Activated CD8-positive, alpha-beta memory T cell treated with anti-CD3 and anti-CD28 coated beads for 48 hours (primary cell): ENCODE results near the gene SLC14A1.

ENCODE experiments used
- DNase-seq, 3 experiments: peaks; one replicate each; pipeline ENCODE4 v3.0.0-alpha.2; 2020; ENCODE audit warnings: low read depth in 2 of 3, low spot score in 2 of 3

Gene SLC14A1

DNA sequence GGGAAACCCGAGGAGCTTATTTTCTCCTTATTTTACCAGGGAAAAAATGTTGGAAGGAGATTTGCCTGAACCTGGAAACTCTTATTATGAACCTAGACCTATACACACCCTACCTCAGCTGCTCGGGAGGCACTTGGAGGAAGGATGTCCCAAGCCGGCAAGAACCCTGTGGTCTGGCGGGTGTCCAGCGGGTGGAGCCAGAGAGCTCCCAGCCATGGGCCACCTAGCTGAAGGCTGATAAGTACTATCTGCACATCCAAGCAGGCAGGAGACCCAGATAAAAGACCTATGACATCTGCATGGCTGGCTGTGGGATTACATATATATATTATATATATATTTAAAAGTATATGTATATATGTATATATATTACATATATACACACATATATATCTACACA, 1.1 kb upstream of the SLC14A1 start:
- peak; percentile 30 to 59 (median 48) for DNase-seq

DNA sequence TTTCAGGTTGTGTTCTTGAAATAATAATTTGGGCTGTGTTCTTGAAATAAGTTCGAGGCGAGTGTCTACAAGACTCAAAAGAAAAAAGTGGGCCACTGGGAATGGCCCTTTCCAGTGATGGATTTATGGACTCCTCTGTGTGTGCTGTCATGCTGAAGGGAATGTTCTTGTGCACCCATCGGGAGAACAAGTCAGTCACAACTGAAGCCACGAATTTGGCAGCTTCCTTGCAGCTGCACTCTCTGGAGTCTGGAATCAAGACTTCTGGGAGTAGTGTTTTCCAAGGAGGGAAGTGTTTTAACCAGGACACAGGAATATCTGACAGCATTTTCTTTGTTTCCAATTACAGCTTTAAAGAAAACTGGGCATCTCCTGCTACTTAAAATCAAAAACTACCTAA, 620 bp downstream of the SLC14A1 start:
- no peak for DNase-seq

DNA sequence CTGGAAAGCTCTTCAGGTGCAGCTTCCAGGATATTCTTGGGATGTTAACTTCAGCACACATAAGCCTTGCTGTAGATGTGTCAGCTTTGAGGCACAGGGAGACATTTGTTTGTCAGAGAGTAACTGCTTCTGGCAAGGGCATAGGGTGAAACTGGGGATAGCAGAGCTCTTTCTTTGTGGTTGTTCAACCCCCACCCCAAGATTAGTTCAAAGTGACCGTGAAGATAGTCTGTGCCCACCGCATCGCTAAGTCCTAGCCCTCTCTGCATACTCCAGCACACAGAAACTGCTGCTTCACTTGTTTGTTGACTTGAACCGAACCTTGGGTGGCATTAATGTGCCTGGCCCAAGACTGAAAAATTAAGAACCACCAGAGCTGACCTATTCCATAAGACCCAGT, 1.4 kb downstream of the SLC14A1 start:
- DNase-seq = no peak

DNA sequence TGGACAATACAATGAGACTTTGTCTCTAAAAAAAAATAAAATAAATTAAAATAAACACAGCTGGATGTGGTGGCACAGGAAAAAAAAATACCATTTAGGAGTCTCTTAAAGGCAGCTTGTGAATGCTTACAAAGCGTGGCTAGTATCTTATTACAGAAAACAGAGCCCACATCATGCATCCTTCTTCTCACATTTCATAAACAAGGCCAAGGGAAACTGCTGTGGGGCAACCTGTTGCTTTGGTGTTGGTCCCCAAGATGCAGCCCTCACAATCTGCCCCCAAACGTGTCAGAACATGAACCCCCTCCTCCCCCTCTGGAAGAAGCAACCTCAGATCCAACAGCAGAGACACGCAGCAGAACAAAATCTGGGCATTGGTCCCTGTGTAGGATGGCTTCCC, 2.6 kb downstream of the SLC14A1 start:
- DNase-seq = no peak

DNA sequence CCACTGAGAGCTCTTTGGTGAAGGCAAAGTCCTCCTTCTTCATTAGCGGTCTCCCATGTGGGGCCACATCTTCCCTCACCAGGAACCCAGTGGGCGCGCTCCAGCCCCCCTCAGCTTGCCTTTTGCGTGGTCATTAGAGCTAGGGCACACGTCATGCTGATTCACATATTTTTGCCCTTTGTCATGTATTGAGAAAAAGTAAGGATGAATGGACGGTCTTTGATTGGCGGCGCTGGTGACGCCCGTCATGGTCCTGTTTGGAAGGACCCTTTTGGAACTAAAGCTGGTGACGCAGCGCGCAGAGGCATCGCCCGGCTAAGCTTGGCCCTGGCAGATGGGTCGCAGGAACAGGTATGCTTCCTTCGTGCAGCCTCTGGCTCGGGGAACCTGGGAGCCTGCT, 3.1 kb downstream of the SLC14A1 start:
- no peak for DNase-seq

DNA sequence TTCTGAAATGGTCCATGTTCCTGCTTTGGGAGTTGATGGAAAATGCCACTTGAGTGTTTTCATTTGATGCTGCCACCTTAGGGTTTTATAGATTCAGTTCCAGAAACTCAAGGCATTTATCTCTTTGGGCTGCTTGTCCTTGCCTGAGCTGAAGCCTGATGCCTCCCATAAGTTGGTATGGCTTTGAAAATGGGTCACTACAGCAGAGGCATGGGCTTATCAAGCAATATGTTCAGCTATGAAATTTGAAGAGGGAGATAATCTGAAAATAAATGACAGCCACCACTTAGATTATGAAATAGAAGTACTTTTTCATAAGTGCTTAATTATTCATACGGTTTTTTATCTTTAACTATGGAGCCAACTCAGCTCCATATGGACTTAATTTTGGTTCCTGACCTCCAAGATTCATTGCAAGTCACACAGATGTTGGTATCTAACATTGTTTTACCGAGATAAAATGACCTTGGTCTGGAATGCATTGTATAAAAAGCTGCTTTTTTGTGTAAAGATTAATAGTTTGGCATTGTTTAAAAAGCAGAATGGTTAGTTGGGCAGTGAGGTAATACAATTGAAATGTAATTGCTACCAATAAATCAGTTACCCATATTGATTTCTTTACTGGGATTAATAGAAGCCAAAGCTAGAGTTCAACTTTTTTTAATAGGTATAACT, 4.5 kb downstream of the SLC14A1 start:
- DNase-seq = no peak

DNA sequence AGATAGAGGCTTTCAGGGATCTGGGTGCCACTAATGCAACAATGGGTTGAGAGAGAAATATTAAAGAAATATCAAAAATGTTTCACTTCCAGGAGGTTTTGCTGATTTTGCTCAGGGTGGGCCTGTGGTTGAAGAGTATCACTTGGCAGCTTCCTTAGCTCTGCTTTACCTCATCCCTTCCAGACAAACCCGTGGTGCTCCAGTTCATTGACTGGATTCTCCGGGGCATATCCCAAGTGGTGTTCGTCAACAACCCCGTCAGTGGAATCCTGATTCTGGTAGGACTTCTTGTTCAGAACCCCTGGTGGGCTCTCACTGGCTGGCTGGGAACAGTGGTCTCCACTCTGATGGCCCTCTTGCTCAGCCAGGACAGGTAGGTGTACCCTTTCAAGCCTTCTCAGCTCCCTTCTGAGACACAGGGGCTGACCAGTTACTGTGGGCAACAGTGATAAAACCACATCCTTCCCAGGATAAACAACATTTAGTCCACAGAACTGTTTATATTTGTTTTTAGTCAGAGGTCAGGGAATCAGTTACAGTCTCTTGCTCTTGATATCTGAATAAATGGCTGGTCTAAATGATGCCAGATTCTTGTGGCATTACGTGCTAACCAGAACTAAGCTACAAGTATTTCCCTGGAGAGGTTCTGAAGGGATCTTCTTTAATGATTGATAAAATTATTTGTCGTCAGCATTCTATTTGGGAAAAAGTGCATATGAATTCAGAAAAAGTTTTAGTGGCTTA, 7.0 kb downstream of the SLC14A1 start:
- DNase-seq = no peak

DNA sequence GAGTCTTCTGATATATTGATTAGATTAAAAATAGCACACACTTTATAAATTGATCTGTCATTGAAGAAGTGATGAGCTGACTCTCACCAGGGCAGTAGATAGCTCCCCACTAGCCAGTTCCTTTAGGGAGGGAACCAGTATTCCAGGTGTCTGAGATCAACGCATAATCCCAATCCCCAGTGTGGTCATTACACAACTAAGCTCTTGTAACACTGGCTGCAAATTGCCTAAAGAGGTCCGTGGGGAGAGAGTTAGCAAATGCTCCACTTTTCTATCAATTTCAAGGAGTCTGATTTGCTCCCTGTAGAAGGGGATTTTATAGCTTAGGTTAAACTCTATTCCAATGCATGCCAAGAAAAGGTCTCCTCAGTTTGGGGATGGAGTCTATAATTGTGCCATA, 7.7 kb downstream of the SLC14A1 start:
- no peak for DNase-seq

DNA sequence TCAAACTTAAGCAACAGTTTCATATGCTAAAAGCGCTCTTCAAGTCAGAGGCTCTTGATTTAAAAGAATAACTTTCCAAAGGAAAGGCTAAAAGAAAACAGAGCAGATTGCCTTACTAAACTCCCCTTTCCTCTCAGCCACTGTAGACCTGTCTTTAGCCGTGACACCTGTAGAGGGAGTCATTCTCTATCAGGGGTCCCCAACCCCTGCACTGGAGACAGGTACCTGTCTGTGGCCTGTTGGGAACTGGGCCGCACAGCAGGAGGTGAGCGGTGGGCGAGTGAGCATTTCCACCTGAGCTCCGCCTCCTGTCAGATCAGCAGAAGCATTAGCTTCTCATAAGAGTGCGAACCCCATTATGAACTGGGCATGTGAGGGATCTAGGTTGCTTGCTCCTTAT, 9.6 kb downstream of the SLC14A1 start:
- no peak for DNase-seq

DNA sequence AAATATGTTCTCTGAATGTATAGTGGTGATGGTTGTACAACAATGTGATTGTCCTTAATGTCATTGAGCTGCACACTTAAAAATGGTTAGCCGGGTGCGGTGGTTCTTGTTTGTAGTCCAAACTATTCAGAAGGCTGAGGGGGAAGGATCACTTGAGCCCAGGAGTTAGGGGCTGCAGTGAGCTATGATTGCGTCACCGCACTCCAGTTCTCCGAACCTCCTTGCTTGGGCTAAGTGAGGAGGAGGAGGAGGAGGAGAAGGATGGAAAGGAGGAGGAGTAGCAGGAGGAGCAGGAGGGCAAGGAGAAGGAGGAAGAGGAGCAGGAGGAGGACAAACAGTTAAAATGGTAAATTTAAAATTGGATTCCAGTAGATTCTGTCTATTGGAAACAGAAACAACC, 10.5 kb downstream of the SLC14A1 start:
- DNase-seq = no peak

DNA sequence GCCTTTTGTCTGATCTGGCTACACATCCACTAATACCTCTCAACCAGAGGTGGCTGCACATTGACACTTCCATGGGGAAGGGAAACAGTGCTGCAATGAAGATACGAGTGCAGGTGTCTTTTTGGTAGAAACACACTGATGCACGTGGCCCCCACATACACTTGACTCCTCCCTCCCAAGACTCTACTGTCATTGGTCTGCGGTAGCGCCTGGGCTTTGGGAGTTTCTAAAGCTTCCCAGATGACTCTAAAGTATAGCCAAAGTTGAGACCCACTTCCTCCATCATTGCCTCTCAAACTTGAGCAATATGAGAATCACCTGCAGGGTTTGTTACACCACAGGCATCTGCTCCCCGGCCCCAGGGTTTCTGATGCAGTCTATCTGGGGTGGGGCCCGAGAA, 11.0 kb downstream of the SLC14A1 start:
- no peak for DNase-seq

DNA sequence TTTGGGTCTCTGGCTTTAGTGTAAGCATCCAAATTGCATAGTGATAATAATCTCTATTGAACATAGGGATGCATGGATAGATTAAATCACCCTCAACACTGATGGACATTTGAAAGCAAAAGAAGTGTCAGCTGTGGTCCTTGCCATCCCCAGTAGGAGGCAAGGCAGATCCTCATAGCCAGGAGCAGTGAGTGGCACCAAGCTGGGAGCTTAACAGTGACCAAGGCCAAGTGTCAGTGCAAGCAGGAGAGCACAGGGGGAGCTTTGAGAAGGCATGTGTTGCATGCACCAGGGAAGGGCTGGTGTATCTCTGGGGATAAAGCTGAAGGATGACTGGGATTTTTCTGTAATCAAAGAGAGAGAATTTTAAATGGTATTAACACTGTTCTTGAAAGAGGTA, 14.7 kb downstream of the SLC14A1 start:
- DNase-seq = no peak

DNA sequence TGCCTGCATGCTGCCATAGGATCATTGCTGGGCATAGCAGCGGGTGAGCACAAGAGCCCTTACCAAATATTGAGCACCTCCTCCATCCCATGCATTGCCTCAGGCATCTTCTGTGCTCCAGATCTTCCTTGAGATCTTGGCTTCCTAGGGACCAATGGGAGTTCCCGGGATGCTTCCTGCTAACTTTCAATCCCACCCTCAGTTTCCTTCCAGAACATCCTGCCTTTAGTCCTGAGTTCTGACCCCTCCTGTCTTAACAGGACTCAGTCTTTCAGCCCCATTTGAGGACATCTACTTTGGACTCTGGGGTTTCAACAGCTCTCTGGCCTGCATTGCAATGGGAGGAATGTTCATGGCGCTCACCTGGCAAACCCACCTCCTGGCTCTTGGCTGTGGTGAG, 15.3 kb downstream of the SLC14A1 start:
- DNase-seq = no peak

DNA sequence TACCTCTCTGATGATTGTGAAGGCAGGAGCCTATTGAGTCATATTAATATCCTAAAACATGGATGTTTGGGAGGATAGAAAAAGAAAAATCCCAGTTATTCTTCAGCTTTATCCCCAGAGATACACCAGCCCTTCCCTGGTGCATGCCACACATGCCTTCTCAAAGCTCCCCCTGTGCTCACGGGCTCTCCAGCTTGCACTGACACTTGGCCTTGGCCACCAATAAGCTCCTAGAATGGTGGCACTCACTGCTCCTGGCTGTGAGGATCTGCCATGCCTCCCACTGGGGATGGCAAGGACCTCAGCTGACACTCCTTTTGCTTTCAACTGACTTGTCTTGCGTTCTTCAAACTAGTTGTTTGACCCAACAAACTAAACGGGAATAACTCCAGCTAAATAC, 15.9 kb downstream of the SLC14A1 start:
- no peak for DNase-seq

DNA sequence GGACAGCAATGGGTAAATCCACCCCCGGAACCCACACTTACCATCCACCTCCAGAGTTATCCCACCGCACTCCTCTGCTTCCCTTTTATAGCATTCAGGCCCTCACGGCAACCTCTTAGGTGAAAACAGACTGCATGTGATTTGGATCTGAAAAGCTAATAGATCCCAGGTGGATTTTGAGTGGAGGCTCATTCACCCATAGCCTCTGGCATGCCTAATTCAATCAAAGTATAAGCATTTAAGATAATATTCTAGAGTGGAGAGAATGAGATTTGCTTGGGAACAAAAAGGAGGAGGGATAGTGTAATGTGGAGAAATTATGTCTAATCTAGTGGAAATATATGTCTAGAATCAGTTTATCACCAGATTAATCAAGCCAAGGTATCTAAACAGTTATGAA, 17.1 kb downstream of the SLC14A1 start:
- no peak for DNase-seq

DNA sequence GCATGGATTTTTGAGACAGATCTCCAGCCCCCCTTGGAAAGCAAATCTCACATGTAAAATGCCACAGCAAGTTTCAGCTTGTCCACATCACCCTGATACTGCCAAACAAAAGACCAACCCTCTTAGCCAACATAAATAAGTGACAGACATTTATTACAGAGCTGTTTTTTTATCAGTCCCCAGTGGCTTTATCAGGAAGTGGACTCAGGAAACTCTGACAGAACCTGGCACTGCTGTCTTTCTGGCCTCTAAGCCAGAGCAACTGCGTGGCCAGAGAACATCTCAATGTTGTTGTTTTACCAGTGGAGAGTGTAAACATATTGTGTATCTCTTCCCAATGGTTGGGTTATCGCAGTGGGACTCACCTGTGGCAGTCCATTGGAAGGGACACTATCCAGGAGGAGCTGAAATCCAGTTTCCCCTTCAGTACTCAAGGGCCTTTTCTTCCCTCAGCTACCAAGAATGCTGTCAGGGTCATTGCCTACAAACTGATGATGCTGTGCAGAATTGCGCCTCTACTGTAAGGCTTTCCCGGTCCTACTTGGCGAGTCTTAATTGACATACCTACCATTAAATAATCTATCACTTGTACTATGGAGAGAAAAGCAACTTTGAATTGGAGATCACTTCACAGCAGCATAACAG, 22.0 kb downstream of the SLC14A1 start:
- DNase-seq = no peak

DNA sequence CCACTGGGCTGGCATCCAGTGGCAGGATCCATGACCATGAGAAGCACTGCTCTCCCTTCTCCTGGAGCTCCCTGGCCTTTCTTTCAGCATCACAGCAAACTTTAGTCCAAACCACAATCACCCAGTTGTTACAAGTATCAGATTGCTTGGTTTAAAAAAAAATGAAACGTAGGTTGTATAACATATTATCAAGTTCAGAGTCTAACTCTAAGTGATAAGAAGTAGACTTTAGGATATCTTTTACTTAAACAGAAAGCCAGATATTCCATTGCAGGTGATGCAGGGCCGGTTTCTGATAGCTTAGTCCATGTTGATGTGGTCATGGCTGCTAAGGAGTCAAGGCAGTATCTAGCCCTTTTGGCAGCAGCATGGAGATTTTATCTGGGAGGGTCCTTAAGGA, 24.5 kb downstream of the SLC14A1 start:
- no peak for DNase-seq

DNA sequence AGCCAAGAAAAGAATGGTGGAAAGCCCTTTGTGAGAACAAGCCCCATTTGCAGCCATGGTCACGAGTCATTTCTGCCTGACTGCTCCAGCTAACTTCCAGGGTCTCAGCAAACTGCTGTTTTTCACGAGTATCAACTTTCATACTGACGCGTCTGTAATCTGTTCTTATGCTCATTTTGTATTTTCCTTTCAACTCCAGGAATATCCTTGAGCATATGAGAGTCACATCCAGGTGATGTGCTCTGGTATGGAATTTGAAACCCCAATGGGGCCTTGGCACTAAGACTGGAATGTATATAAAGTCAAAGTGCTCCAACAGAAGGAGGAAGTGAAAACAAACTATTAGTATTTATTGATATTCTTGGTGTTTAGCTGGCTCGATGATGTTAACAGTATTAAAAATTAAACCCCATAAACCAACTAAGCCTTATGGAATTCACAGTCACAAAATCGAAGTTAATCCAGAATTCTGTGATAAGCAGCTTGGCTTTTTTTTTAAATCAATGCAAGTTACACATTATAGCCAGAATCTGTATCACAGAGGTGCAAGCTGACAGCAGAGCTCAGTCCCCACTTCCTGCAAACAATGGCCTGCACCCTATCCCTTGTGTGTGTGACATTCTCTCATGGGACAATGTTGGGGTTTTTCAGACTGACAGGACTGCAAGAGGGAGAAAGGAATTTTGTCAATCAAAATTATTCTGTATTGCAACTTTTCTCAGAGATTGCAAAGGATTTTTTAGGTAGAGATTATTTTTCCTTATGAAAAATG, 26.1 kb downstream of the SLC14A1 start:
- DNase-seq = no peak

DNA sequence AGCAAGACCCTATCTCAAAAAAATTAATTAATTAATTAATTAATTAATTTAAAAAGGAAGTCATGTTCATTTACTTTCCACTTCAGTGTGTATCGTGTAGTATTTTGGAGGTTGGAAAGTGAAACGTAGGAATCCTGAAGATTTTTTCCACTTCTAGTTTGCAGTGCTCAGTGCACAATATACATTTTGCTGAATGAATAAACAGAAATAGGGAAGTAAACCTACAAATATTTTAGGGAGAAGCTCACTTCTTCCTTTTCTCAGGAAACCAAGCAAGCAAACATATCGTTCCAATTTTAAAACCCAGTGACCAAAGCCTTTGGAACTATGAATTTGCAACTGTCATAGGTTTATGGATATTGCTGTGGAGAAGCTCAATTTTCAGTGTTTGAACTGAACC, 27.8 kb downstream of the SLC14A1 start:
- DNase-seq = no peak

DNA sequence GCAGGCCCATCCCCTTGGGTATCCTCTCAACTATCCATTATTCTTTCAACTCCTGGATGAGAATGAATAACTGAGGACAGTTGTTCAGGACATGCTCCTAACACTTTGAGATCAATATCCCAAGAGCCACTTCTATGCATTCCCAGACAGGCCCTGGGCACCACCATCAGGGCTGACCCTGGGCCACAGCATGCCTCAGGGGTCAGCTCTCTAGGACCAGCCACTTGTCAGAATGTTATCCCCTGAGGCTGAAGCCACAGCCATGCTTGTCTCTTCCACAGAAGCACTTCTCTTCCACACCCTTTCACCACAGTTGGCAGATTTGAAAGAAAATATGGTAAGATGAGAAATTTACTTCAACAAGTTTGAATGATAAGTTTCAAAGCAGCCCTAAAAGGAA, 28.7 kb downstream of the SLC14A1 start:
- no peak for DNase-seq

DNA sequence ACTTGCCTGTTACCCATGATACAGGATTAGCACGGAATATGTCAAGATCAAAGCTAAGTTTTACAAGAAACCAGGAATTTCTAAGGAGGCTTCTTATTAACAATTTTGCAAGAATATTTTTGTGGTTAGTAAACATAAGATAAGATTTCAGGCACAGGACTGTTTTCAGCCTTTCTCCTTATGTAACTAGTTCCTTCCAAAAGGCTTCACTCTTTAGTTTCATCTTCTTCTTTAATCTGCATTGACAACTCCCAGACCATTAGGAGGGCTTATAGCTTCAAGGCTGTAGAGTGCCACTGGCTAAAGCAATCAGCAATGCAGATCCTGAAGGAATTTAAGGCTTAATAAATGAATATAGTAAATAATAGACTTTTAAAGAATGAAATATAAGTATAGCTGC, 29.3 kb downstream of the SLC14A1 start:
- no peak for DNase-seq

DNA sequence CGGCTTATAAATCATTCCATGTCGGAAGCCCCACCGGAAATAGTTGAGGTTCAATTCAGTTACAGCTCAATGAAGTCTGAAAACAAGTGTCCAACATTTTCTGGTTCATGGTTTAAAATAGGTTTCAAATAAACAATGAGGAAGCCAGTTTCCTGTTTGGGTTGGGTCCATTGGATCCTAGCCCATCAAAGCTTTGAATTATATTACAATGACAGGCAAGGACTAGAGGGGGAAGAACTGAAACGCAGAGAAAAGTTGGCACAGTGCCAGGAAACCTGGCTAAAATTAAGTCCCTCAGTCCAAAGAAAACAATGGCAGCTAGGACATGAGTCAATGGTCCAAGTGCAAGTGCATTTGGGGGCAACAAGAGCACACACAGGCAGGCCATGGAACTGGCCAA, 32.0 kb downstream of the SLC14A1 start:
- DNase-seq = no peak
